Inferior parietal cortex (tissue), 1 donor: ENCODE results near the gene COQ8B.
"Not testable (repeated sequence)": the region's sequence is repeated elsewhere in the genome, so short reads cannot be mapped to it uniquely, and the experiment has no call there.

Experiments
- DNase-seq: peaks from one replicate; pipeline ENCODE4 v3.0.0-alpha.2; 2016; ENCODE audit errors: extremely low spot score

The COQ8B gene

DNA sequence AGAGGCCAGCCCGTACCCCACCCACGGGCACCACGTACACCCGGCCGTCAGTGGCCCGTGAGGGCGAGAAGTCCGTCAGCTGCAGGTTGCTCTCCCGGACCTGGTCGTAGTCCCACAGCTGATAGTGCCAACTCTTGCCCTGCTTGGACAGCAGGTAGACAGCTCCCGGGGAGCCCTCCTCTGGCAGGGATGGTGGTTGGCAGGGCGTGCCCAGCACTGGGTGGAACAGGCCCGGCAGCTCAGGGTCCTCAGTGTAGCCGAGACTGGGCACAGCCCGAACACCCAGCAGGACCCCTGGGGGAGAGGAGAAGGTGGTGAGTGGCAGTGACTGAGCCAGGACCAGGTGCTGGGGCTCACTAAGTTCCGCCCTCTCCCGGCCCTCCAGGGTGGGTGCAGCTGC is 25.8 kb upstream of the COQ8B start:
- DNase-seq, result no peak

GRCh38 chr19:40741527-40742390 is 25.1 kb upstream of the COQ8B start:
- no peak for DNase-seq

DNA sequence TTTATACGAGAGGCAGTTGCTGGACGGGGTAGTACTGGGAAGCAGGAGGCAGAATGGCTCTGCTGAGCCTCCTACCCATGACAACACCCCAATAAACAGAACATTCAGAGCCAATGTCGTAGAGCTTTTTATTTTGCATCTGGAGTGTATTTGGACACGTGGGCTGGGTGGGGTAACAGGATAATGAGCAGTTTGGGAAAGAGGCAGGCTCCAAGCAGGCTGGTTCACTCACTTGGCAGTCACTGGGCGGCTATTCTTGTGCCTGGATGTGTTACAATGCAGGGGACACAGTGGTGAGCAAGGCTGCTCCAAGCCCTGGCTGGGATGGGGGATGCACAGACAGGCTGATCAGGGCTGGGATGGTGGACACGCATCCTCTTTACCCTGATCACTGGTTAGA is 24.1 kb upstream of the COQ8B start:
- peak; percentile 58 for DNase-seq

DNA sequence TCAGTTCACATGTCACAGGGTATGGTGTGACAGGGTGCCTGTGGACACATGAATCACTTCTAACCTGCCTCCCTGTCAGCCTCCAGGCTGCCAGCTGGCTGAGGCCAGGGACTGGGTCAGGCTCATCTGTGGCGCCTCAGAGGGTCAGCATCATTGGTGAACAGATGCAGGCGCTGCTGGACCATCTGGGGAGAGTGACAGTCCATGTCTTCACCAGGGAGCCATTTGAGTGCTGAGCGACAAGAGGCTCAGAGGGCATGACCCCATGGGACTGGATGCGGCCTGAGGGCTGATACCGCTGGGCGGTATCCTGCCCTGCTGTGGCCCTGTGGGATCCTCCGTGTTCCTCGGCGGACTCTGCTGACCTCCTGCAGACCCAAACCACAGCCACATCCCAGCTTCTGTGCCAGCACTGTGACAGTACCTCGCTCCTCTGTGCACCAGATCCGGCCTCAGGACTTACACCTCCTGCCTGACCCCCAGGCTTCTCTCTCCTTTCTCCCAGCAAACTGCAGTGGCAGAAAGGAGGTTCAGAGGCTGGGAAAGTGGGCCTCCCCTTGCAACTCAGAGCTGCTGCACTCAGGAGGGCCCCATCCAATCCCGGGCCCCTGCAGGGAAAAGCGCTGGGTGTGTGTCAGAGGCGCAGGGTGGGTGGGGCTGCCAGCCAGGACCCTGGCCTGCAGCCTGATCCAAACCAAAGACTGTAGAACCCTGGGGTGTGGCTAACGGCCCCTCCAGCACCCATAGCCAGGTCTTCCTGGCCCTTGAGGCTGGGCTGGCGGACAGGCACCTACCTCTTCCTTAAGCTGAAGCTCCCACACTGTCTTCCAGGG is 23.4 kb upstream of the COQ8B start:
- DNase-seq, result no peak

DNA sequence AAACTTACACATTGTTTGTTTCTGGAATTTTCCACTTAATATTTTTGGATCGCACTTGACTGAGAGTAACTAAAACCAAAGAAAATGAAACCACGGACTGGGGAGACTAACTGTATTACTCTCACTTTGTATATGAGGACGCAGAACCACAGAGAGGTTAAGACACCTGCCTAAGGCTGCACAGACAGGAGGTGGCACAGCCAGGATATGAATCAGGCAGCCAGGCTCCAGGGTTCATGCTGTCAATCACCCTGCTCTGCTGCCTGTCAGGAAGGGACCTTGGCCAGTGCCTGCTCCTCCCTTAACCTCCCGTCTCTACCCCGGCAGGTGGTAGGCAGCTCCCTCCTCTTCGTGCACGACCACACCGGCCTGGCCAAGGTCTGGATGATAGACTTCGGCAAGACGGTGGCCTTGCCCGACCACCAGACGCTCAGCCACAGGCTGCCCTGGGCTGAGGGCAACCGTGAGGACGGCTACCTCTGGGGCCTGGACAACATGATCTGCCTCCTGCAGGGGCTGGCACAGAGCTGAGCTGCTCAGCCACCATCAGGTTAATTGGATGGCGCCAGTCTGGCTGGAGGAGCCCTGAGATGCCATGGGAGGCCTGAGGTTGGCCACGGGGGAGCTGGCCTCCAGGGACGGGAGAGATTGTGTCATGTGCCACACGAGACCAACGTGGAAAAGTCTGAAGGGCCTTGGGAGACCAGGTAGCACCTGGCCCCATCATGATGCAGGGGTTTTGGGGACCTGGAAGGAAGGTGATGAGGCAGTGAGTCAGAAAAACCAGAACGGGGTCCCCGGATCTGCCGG is 22.5 kb upstream of the COQ8B start:
- no peak for DNase-seq

- DNase-seq, result no peak
Measured at GRCh38 chr19:40737102-40737644, 20.5 kb upstream of the COQ8B start.

- DNase-seq, result no peak
Measured at GRCh38 chr19:40736661-40737060, 20.0 kb upstream of the COQ8B start.

DNA sequence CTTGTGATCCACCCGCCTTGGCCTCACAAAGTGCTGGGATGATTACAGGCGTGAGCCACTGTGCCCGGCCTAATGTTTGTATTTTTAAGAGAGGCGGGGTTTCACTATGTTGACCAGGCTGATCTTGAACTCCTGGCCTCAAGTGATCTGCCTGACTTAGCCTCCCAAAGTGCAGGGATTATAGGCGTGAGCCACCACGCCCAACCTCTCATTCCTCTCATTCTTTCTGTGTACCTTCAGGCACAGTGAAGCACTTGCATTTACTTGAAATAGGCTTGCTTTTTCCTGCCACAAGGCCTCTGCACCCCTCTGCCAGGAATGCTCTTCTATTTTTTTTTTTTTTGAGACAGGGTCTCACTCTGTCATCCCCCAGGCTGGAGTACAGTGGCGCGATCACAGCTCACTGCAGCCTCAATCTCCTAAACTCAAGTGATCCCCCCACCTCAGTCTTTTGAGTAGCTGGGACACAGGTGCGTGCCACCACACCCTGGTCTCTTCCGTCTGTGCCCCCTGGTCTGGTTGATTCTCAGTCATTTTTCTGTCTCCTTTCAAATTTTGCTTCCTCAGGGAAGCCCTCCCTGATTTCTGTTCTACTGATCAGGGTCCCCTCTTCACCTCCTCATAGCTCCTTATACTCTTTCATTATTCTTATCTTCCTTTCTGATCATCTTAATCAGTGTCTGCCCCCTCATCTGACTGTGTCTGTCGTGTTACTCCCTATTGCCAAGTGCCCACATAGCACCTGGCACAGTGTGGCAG is 18.5 kb upstream of the COQ8B start:
- DNase-seq, result no peak

DNA sequence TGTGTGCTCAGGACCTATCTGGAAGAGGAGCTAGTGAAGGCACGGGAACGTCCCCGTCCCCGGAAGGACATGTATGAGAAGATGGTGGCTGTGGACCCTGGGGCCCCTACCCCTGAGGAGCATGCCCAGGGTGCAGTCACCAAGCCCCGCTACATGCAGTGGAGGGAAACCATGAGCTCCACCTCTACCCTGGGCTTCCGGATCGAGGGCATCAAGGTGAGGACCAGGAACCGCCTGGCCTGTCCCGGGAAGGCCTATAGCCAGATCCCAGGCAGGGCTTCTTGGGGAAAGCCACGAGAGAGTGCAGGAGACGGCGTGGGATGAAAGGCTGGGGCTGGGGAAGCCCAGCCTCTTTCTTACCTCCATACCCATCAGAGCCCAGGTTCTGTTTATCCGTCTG is 16.5 kb upstream of the COQ8B start:
- no peak for DNase-seq

DNA sequence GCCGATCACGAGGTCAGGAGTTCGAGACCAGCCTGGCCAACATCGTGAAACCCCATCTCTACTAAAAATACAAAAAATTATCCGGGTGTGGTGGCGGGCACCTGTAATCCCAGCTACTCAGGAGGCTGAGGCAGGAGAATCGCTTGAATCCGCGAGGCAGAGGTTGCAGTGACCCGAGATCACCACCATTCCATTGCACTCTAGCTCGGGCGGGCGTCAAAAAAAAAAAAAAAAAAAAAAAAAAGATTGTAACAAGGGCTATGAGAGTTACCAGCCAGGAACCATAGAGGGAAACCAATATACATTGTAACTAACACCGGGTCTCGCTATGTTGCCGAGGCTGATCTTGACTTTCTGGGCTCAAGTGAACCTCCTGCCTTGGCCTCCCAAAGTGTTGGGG is 15.6 kb upstream of the COQ8B start:
- DNase-seq, result not testable (repeated sequence)

GRCh38 chr19:40730065-40730464 is 13.4 kb upstream of the COQ8B start:
- DNase-seq, result not testable (repeated sequence)

DNA sequence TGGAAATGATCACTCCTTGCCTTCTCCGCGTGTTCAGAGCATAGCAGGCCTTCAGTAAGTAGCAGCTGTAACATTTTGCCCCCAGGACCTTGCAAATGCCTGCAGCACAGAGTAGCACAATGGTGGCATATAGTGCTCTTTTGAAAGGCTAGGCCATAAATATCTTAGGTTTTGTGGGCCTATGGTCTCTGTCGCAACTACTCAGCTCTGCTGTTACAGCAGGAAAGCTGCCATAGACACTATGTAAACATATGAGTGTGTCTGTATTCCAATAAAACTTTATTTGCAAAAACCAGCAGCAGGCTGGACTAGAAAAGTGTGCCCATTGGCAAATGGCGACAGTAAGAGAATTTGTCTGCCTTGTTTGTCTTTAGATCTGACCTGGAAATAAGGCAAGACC is 9.6 kb upstream of the COQ8B start:
- no peak for DNase-seq

GRCh38 chr19:40724855-40725254 is 8.2 kb upstream of the COQ8B start:
- DNase-seq, result no peak

DNA sequence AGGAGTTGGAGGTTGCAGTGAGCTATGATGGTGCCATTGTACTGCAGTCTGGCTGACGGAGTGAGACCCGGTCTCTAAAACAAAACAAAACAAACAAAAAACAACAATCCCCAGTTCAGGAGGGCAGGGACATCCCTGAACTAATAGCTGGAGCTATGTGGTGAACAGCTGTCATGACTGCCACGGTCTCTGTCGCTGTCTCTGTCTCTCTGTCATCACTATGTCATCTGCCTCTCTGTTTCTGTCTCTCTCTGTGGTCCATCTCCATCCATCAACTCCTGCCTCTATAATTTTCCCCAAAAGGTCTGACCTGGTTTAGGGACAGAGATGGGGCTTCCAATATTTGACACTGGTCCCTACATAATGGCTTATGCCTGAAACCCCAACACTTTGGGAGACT is 7.6 kb upstream of the COQ8B start:
- no peak for DNase-seq

DNA sequence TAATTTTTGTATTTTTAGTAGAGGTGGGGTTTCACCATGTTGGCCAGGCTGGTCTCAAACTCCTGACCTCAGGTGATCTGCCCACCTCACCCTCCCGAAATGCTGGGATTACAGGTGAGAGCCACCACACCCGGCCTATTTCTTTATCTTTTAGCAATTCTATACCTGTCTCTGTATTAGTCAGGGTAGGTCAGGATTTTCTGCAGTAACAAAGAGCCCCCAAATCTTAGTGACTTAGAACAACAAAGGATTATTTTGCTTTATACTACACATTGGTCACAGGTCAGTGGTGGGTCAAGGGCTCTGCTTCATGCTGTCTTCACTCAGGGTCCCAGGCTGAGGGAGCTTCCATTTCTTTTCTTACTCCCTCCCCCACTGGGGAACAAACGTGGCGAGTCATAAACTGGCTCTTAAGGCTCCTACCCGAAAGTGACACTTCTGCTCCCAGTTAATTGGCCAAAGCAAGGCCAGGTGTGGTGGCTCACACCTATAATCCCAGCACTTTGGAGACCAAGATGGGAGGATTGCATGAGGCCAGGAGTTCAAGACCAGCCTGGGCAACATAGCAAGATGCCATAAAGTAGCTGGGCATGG is 7.1 kb upstream of the COQ8B start:
- no peak for DNase-seq

DNA sequence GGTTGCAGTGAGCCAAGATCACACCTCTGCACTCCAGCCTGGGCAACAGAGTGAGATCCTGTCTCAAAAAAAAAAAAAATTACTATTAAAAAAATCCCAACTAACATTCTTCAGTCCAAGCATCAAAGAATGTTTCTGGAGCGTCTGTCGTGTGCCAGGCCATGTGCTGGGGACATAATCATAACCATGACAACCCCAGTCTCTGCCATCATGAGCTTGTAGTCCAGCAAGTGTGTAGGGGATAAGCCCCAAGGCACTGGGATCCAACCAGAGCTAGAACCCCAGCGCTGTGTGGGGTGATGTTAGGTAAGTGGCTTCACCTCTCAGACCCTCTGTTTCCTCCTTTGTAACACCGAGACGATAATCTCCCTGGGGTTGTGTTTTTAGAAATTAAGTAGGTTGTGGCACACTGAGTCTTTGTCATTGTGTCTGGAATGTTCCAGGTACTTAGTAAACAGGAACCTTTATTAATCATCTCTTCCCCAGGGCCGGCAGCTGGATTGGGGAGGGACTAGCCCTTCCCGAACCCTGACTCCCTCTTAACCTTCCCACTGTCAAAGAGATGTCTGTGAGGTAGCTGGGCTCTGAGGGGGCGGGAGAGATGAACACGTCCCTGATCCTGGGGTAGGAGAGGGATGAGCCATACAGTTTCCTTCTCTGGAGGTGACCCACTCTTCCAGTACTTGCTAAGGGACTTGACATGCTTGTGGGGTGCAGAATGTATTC is 5.4 kb upstream of the COQ8B start:
- no peak for DNase-seq

DNA sequence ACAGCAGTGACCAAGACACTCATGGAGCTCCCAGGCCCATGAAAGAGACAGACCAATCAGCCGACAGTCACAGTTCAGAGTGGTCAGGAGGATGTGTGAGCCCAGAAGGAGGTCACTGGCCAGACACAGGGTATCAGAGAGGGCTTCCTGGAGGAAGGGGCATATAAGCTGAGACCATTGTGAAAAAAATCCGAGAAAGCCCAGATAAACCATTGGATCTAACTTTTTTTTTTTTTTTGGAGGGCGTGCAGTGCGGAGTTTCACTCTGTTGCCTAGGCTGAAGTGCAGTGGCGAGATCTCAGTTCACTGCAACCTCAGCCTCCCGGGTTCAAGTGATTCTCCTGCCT is 4.4 kb upstream of the COQ8B start:
- DNase-seq, result no peak

DNA sequence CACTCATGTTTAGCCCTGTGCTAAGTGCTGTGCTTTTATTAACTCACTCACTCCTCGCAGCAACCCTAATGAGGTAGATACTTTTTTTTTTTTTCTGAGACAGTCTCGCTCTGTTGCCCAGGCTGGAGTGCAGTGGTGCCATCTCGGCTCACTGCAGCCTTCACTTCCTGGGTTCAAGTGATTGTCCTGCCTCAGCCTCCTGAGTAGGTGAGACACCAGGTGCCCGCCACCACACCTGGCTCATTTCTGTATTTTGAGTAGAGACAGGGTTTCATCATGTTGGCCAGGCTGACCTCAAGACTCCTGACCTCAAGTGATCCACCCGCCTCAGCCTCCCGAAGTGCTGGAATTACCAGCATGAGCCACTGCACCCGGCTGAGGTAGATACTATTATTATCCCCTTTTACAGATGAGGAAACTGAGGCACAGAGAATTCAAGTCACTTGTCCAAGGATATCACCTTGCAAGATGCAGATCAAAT is 2.8 kb upstream of the COQ8B start:
- no peak for DNase-seq

GRCh38 chr19:40718774-40719391 is 2.2 kb upstream of the COQ8B start:
- DNase-seq, result no peak
